ENCODE data around the gene ASPSCR1. TPM values are rescaled to one million over a fixed set of nuclear protein-coding genes. Genes with fewer than 3 reads are reported as not detected.

Gene ASPSCR1
- total RNA-seq, 3 donors from 2014 or later, result 15.4 to 31.8 (median 17.9) TPM

- no peaks in the 10 kb centered on the region for H3K36me3 ChIP-seq
- H3K9me3 ChIP-seq, result no peaks in the 10 kb centered on the region
- intact Hi-C loops (cut with DNase I; ENCODE audit: low total_unique reads), result no loop called here
- H3K27me3 ChIP-seq, result peaks cover 22 to 64% of the 10 kb centered on the region in 2 donors
- DNase-seq (ENCODE audit: low spot score in 2 of 2), result no peak
- TF ChIP-seq CTCF (IDR thresholded peaks at IDR 0.05) (no peak), POLR2AphosphoS5 (IDR thresholded peaks at IDR 0.05) (no peak), POLR2A (IDR thresholded peaks at IDR 0.05) (no peak)
- peak overlapping the region; percentile 25 to 68 (median 40) for H3K4me3 ChIP-seq
- H3K4me1 ChIP-seq, result peaks cover 0 to 12% of the 10 kb centered on the region in 2 donors
- no peak overlapping the region for H3K27ac ChIP-seq
Measured at GRCh38 chr17:81960130-81960958, 17.1 kb upstream of the ASPSCR1 start.

GRCh38 chr17:81961087-81961511, 16.3 kb upstream of the ASPSCR1 start, which contains the start of gene NOTUM:
TSS of gene NOTUM (minus strand) at chr17:81961187. CDS start at chr17:81960909, 278 bp downstream.
- Histone ChIP-seq H3K27me3 (peaks cover 22 to 64% of the 10 kb centered on the region in 2 donors), H3K4me1 (peaks cover 0 to 12% of the 10 kb centered on the region in 2 donors), H3K36me3 (no peaks in the 10 kb centered on the region), H3K4me3 (peak within 1 kb of the TSS; percentile 25 to 68 (median 40)), H3K27ac (no peak within 1 kb of the TSS), H3K9me3 (no peaks in the 10 kb centered on the region)
- no peak for DNase-seq (ENCODE audit: low spot score in 2 of 2)
- intact Hi-C loops (cut with DNase I; ENCODE audit: low total_unique reads), result no loop called here
- TF ChIP-seq POLR2A (IDR thresholded peaks at IDR 0.05) (no peak), POLR2AphosphoS5 (IDR thresholded peaks at IDR 0.05) (no peak), CTCF (IDR thresholded peaks at IDR 0.05) (no peak)

GRCh38 chr17:81961521-81962498, 15.6 kb upstream of the ASPSCR1 start:
- H3K27me3 ChIP-seq, result peaks cover 22 to 60% of the 10 kb centered on the region in 2 donors
- intact Hi-C loops (cut with DNase I; ENCODE audit: low total_unique reads), result loop anchor here (2.0 kb wide), 1 partner anchor 61 kb away; the partner anchor contains the start of genes CENPX and LRRC45

More at GRCh38 chr17:81961521-81962498, 15.6 kb upstream of the ASPSCR1 start:
- no peaks in the 10 kb centered on the region for H3K9me3 ChIP-seq
- H3K4me1 ChIP-seq, result peaks cover 0 to 12% of the 10 kb centered on the region in 2 donors
- DNase-seq (ENCODE audit: low spot score in 2 of 2), result no peak
- H3K36me3 ChIP-seq, result no peaks in the 10 kb centered on the region
- peak overlapping the region in 1 of 3 donors; percentile 68 for H3K4me3 ChIP-seq
- no peak overlapping the region for H3K27ac ChIP-seq
- TF ChIP-seq POLR2AphosphoS5 (IDR thresholded peaks at IDR 0.05) (no peak), POLR2A (IDR thresholded peaks at IDR 0.05) (no peak), CTCF (IDR thresholded peaks at IDR 0.05) (no peak)
